Esophagus mucosa (tissue), 1 donor: ENCODE data around the gene POTEM. TPM values are rescaled to one million over a fixed set of nuclear protein-coding genes. Genes with fewer than 3 reads are reported as not detected.
"Not testable (repeated sequence)": the region's sequence is repeated elsewhere in the genome, so short reads cannot be mapped to it uniquely, and the experiment has no call there.

Experiments
- ATAC-seq: fragments of 200-7000 bp; cut with Tn5 transposase; one replicate; pipeline ENCODE4 v1.9.1; 2020
- total RNA-seq: library from RNA; stranded (reverse); gene quantifications from one replicate; pipeline ENCODE4 v1.2.4, GENCODE V29; 2023
- donor health status: DM: yes; HTN: yes; CAD: no.

Gene POTEM
- total RNA-seq = not detected

- ATAC-seq = not testable (repeated sequence)
Observed at GRCh38 chr14:18967134-18967533, at the start of gene POTEM. TSS of gene POTEM (plus strand) at chr14:18967434. CDS start at chr14:18967486, 52 bp downstream.

GRCh38 chr14:18918345-18918744 lies 48.9 kb upstream of the POTEM start:
- not testable (repeated sequence) for ATAC-seq

- ATAC-seq = not testable (repeated sequence)
Observed at GRCh38 chr14:18920052-18920451, 47.2 kb upstream of the POTEM start.

DNA sequence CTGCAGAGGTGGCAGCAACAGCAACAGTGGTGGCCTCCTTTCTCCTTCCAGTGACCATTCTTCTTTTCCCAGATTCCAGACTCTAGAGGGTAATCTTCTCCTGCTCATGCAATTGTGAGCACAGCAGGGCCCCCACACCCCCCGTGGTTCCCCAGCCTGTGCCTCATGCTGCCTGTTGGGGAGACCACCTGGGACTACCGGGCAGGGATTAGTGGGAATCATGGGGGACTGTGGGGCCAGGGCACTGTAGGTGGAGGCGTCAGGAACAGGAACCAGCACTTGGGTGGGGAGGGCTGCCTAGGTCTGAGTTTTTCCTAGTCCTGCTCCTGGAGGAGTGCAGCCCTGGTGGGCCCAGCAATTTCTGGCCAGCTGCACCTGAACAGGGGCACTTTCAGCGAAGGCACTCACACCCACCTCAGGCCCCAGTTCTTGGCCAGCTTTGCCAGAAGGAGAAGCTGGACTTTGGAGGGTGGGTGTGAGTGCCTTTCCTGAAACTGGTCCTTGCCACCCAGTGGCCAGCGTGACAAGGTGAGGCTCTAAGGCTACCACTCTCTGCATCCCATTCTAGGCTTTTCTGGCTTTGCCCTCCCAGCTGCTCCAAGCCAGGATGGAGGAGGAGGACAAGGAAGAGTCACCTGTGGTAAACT lies 46.1 kb upstream of the POTEM start:
- ATAC-seq = not testable (repeated sequence)

GRCh38 chr14:18936848-18937247 lies 30.4 kb upstream of the POTEM start:
- not testable (repeated sequence) for ATAC-seq

- not testable (repeated sequence) for ATAC-seq
Observed at GRCh38 chr14:18938733-18939132, 28.5 kb upstream of the POTEM start.

- not testable (repeated sequence) for ATAC-seq
Observed at GRCh38 chr14:18949939-18950338, 17.3 kb upstream of the POTEM start.

DNA sequence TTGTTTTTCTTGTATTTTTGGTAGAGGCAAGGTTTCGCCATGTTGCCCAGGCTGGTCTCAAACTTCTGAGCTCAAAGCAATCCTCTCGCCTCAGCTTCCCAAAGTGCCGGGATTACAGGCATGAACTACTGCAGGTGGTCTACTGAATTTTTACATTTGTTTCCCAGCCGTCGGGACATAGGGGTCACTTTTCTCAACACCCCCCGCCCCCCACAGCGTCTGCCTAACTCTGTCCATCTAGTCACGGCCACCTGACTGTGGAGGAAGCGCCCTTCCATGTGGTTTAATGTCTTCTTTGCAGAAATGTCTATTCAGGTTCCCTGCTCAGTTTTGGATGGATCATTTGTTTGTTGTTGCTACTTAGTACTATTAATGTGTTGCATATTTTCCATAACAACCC lies 14.1 kb upstream of the POTEM start:
- not testable (repeated sequence) for ATAC-seq

GRCh38 chr14:18955816-18956215 lies 11.4 kb upstream of the POTEM start:
- ATAC-seq = not testable (repeated sequence)

GRCh38 chr14:18961576-18961975 lies 5.7 kb upstream of the POTEM start:
- ATAC-seq = not testable (repeated sequence)

- ATAC-seq = not testable (repeated sequence)
Observed at GRCh38 chr14:18962143-18962542, 5.1 kb upstream of the POTEM start.

GRCh38 chr14:18963276-18963675 lies 4.0 kb upstream of the POTEM start:
- ATAC-seq = not testable (repeated sequence)

GRCh38 chr14:18964878-18965277 lies 2.4 kb upstream of the POTEM start:
- not testable (repeated sequence) for ATAC-seq

- ATAC-seq = not testable (repeated sequence)
Observed at GRCh38 chr14:19002566-19002965, 35.3 kb downstream of the POTEM start.

DNA sequence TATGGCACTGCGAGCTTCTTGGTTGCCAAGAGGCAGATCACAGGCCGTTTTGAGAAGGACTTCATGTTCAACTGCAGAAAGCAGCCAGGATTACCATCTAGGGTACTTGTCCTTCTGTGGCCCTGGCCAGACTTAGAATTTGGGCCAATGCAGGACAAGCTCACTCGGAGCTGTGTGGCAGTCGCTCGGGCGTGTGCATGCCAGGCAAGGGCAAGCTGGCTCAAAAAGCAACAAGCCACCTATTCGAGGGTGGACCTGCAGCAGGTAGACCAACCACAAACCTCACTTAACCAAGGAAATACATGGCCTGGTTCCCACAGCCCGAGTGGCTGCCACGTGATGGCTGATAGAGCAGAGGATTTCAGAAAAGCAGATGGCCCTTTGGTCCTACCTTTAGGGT lies 39.3 kb downstream of the POTEM start:
- not testable (repeated sequence) for ATAC-seq

GRCh38 chr14:19007678-19008077 lies 40.4 kb downstream of the POTEM start:
- not testable (repeated sequence) for ATAC-seq

- ATAC-seq = not testable (repeated sequence)
Observed at GRCh38 chr14:19011029-19011428, 43.8 kb downstream of the POTEM start.

- not testable (repeated sequence) for ATAC-seq
Observed at GRCh38 chr14:19011703-19012102, 44.5 kb downstream of the POTEM start.

- not testable (repeated sequence) for ATAC-seq
Observed at GRCh38 chr14:19015185-19015584, 48.0 kb downstream of the POTEM start.

DNA sequence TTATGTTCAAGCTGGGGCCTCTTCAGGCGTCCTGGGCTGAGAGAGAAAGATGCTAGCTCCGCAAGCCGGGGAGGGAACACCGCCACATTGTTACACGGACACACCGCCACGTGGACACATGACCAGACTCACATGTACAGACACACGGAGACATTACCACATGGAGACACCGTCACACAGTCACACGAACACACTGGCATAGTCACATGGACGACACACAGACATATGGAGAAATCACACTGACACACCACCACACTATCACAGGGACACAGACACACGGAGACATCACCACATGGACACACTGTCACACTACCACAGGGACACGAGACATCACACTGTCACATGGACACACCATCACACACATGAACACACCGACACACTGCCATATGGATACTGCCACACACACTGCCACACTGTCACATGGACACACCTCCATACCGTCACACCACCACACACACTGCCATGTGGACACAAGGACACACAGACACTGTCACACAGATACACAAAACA lies 57.9 kb downstream of the POTEM start:
- ATAC-seq = not testable (repeated sequence)

DNA sequence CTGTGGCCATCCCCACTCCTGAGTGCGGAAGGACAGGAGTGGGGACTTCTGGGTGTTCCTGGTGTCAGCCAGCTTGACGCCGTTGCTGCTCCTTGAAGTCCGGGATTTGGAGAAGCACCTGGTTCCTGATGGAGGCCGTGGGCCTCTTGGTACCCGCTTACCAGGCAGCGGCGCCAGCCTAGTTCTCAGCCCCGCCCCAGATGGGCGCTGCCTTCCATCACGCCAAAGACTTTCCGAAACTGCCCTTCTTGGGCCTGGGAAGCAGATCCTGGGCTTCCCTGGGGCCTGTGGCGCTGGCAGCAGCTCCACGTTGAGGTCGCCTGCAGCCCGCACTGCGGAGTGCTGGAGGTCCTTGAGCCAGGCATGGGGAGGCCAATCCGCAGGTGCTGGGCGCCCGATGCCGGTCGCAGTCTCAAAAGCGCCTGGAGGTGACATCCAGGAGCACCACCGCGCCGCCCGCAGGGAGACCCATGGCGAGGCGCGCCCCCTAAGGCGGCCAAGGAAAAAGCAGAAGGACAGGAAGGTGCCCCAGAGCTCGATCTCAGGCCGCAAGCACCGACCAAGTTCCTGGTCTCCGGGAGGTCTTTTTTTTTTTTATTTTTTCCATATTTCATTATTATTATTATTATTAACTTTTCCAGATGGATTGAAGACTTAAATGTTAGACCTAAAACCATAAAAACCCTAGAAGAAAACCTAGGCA lies 59.6 kb downstream of the POTEM start:
- ATAC-seq = not testable (repeated sequence)

GRCh38 chr14:19027895-19028294 lies 60.7 kb downstream of the POTEM start:
- ATAC-seq = not testable (repeated sequence)

- not testable (repeated sequence) for ATAC-seq
Observed at GRCh38 chr14:19036811-19037382, 69.7 kb downstream of the POTEM start.
